ENCODE data around the gene FUT6.
"Not testable (repeated sequence)": the region's sequence is repeated elsewhere in the genome, so short reads cannot be mapped to it uniquely, and the experiment has no call there.

FUT6 gene

GRCh38 chr19:5857203-5858081 is 17.9 kb upstream of the FUT6 start:
- DNase-seq, result no peak

GRCh38 chr19:5855151-5855550 is 15.6 kb upstream of the FUT6 start:
- DNase-seq, result not testable (repeated sequence)

- DNase-seq, result not testable (repeated sequence)
Measured at GRCh38 chr19:5854121-5854520, 14.6 kb upstream of the FUT6 start.

GRCh38 chr19:5851302-5851701 is 11.8 kb upstream of the FUT6 start, which contains the start of gene FUT3:
FUT3 (minus strand) TSS chr19:5851449.
- no peak for DNase-seq

- no peak for DNase-seq
Measured at GRCh38 chr19:5850743-5851293, 11.3 kb upstream of the FUT6 start.

GRCh38 chr19:5850189-5850588 is 10.7 kb upstream of the FUT6 start:
- DNase-seq, result no peak

GRCh38 chr19:5848621-5849020 is 9.1 kb upstream of the FUT6 start:
- not testable (repeated sequence) for DNase-seq

- not testable (repeated sequence) for DNase-seq
Measured at GRCh38 chr19:5847846-5848245, 8.3 kb upstream of the FUT6 start.

- no peak for DNase-seq
Measured at GRCh38 chr19:5844456-5845433, 5.2 kb upstream of the FUT6 start.

GRCh38 chr19:5843295-5843927 is 3.9 kb upstream of the FUT6 start:
- no peak for DNase-seq

GRCh38 chr19:5841735-5842111 is 2.2 kb upstream of the FUT6 start:
- DNase-seq, result not testable (repeated sequence)

- DNase-seq, result no peak
Measured at GRCh38 chr19:5838353-5839064, 993 bp downstream of the FUT6 start.

- DNase-seq, result no peak
Measured at GRCh38 chr19:5837761-5838352, 1.6 kb downstream of the FUT6 start.

GRCh38 chr19:5832527-5833216 is 6.8 kb downstream of the FUT6 start:
- no peak for DNase-seq

- no peak for DNase-seq
Measured at GRCh38 chr19:5832061-5832460, 7.4 kb downstream of the FUT6 start.

- DNase-seq, result no peak
Measured at GRCh38 chr19:5831159-5831558, 8.3 kb downstream of the FUT6 start.

GRCh38 chr19:5829567-5830310 is 9.8 kb downstream of the FUT6 start:
- DNase-seq, result no peak

- DNase-seq, result peak; percentile 9
Measured at GRCh38 chr19:5828661-5829566, 10.6 kb downstream of the FUT6 start.
